CD14-positive monocyte (primary cell): ENCODE results near the gene SDCBP2. TPM values are rescaled to one million over a fixed set of nuclear protein-coding genes. Genes with fewer than 3 reads are reported as not detected.

Experiments
- DNase-seq, 3 donors: peaks; one replicate each; pipeline ENCODE4 v3.0.0-alpha.2; 2011 to 2022
- H2AFZ ChIP-seq: 2 replicates; pipeline ENCODE4 v1.6.0; 2012; ENCODE audit warnings: mild to moderate bottlenecking, low read depth, low read length, inconsistent platforms; ENCODE audit not compliant: insufficient read depth, poor library complexity, severe bottlenecking
- H3K27ac ChIP-seq, 2 donors: 1 replicate in 1 of 2; 2 replicates in 1 of 2; pipeline ENCODE4 v1.5.1; 2012 to 2013; ENCODE audit warnings: low read length in 2 of 2, control low read depth in 1 of 2, inconsistent platforms in 1 of 2, low read depth in 1 of 2, mild to moderate bottlenecking in 1 of 2
- H3K27me3 ChIP-seq, 2 donors: one replicate each; pipeline versions ENCODE4 v1.6.0 to v1.6.1; 2011 to 2013; ENCODE audit warnings: low read length in 2 of 2; ENCODE audit not compliant: control insufficient read depth in 2 of 2, insufficient read depth in 2 of 2
- H3K36me3 ChIP-seq, 2 donors: replicated peaks in 1 of 2; 1 replicate in 1 of 2; 2 replicates in 1 of 2; pipeline versions ENCODE4 v1.5.1 to v1.6.1; 2012 to 2013; ENCODE audit warnings: low read length in 2 of 2, control low read depth in 1 of 2, inconsistent platforms in 1 of 2, mild to moderate bottlenecking in 1 of 2; ENCODE audit not compliant: insufficient read depth in 2 of 2, control insufficient read depth in 1 of 2
- H3K4me1 ChIP-seq, 2 donors: 1 replicate in 1 of 2; 2 replicates in 1 of 2; pipeline versions ENCODE4 v1.5.1 to v1.6.1; 2012 to 2013; ENCODE audit warnings: low read length in 2 of 2, control low read depth in 1 of 2, inconsistent platforms in 1 of 2, mild to moderate bottlenecking in 1 of 2, moderate library complexity in 1 of 2; ENCODE audit not compliant: insufficient read depth in 2 of 2, control insufficient read depth in 1 of 2
- H3K4me2 ChIP-seq: replicated peaks from 2 replicates; pipeline ENCODE3; 2012; ENCODE audit warnings: low read length, moderate library complexity, mild to moderate bottlenecking; ENCODE audit not compliant: poor library complexity, severe bottlenecking; ENCODE audit errors: extremely low read depth
- H3K4me3 ChIP-seq, 3 experiments: fragments of 200-600 bp in 1 of 3; sonication (generic) in 1 of 3; replicated peaks in 1 of 3; 1 replicate in 2 of 3; 2 replicates in 1 of 3; pipeline ENCODE4 v1.5.1; 2011 to 2013; ENCODE audit warnings: low read length in 3 of 3, mild to moderate bottlenecking in 3 of 3, control low read depth in 2 of 3, low read depth in 2 of 3, inconsistent platforms in 1 of 3, moderate library complexity in 1 of 3
- H3K79me2 ChIP-seq: 2 replicates; pipeline ENCODE4 v1.6.0; 2012; ENCODE audit warnings: mild to moderate bottlenecking, control low read depth, inconsistent platforms, low read length, moderate library complexity; ENCODE audit not compliant: insufficient read depth
- H3K9ac ChIP-seq: 2 replicates; pipeline ENCODE4 v1.6.0; 2017; ENCODE audit warnings: low read length, mild to moderate bottlenecking; ENCODE audit not compliant: insufficient read depth, poor library complexity, severe bottlenecking
- H3K9me3 ChIP-seq, 2 donors: replicated peaks in 1 of 2; 1 replicate in 1 of 2; 2 replicates in 1 of 2; pipeline versions ENCODE4 v1.5.1 to v1.6.1; 2012 to 2013; ENCODE audit warnings: low read length in 2 of 2, control low read depth in 1 of 2; ENCODE audit not compliant: control insufficient read depth in 1 of 2, insufficient read depth in 1 of 2
- H4K20me1 ChIP-seq: 2 replicates; pipeline ENCODE4 v1.6.0; 2012; ENCODE audit warnings: mild to moderate bottlenecking, low read length, control low read depth, moderate library complexity; ENCODE audit not compliant: insufficient read depth
- H3K27ac Mint-ChIP-seq, 7 donors: one replicate each; pipeline ENCODE4 v1.8.0; 2020; ENCODE audit warnings: mild to moderate bottlenecking in 7 of 7, mixed read lengths in 7 of 7, moderate library complexity in 6 of 7, inconsistent platforms in 2 of 7
- H3K27me3 Mint-ChIP-seq, 3 donors: one replicate each; pipeline ENCODE4 v1.8.0; 2021 to 2022; ENCODE audit warnings: low read depth in 3 of 3, mild to moderate bottlenecking in 3 of 3, mixed read lengths in 3 of 3, moderate library complexity in 3 of 3, inconsistent platforms in 1 of 3
- H3K36me3 Mint-ChIP-seq, 2 donors: one replicate each; pipeline ENCODE4 v1.8.0; 2020; ENCODE audit warnings: mixed read lengths in 2 of 2, inconsistent platforms in 1 of 2, mild to moderate bottlenecking in 1 of 2
- H3K4me1 Mint-ChIP-seq: one replicate; pipeline ENCODE4 v1.8.0; 2020; ENCODE audit warnings: mild to moderate bottlenecking, mixed read lengths
- H3K4me3 Mint-ChIP-seq, 2 donors: one replicate each; pipeline ENCODE4 v1.8.0; 2020; ENCODE audit warnings: mild to moderate bottlenecking in 2 of 2, mixed read lengths in 2 of 2, moderate library complexity in 1 of 2
- H3K9me3 Mint-ChIP-seq, 7 donors: one replicate each; pipeline ENCODE4 v1.8.0; 2020 to 2022; ENCODE audit warnings: mixed read lengths in 7 of 7, mild to moderate bottlenecking in 6 of 7, moderate library complexity in 6 of 7, inconsistent platforms in 2 of 7
- CTCF ChIP-seq: fragments of 200-600 bp; IDR thresholded peaks from one replicate; pipeline ENCODE4 v1.8.0; 2022; ENCODE audit warnings: antibody characterized with exemption, mild to moderate bottlenecking
- WGBS: methylation state at CpG from one replicate; pipeline ENCODE4 v1.1.5; 2013; ENCODE audit warnings: missing lambda C conversion rate; ENCODE audit not compliant: insufficient coverage; 5-methylcytosine and 5-hydroxymethylcytosine counted together
- intact Hi-C, 2 donors: fragments of 100-400 bp; cut with micrococcal nuclease; formaldehyde crosslinking; loops; one replicate each; pipeline versions ENCODE4 v1.15.0 to v1.15.1; 2023
- polyA plus RNA-seq, 3 donors: library from polyadenylated mRNA; depleted of rRNA in 1 of 3; unstranded in 2 of 3; stranded (reverse) in 1 of 3; fragments of 300-500 nt in 2 of 3; fragments of >200 nt in 1 of 3; fragmentation: Illumina TruSeq in 2 of 3; gene quantifications; 1 replicate in 2 of 3; 2 replicates in 1 of 3; pipeline ENCODE4 v1.2.3, GENCODE V29; 2012 to 2021

The SDCBP2 gene
- polyA plus RNA-seq, 3 donors = 0.69 to 1.0 (median 0.71) TPM

- Mint-ChIP-seq H3K27ac (no peak overlapping the region), H3K4me3 (no peak overlapping the region)
These were observed 16.6 kb downstream of the SDCBP2 start for GRCh38 chr20:1312308-1312707.

GRCh38 chr20:1310506-1311190 lies 18.3 kb downstream of the SDCBP2 start:
- Mint-ChIP-seq H3K27me3 (peaks cover 0 to 6% (median 3%) of the 10 kb centered on the region in 3 donors), H3K4me1 (no peaks in the 10 kb centered on the region), H3K4me3 (no peak overlapping the region), H3K36me3 (no peaks in the 10 kb centered on the region), H3K9me3 (no peaks in the 10 kb centered on the region), H3K27ac (no peak overlapping the region)
- no peak overlapping the region for H3K9ac ChIP-seq
- peaks cover 6 to 7% of the 10 kb centered on the region in 2 donors for H3K4me1 ChIP-seq
- H3K36me3 ChIP-seq = no peaks in the 10 kb centered on the region
- no peaks in the 10 kb centered on the region for H3K27me3 ChIP-seq
- H3K9me3 ChIP-seq = no peaks in the 10 kb centered on the region
- WGBS = 88% methylated on average over 10 of the region's 12 CpGs
- no peak overlapping the region for H3K4me2 ChIP-seq
- no peak overlapping the region for H2AFZ ChIP-seq
- intact Hi-C loops = loop anchor here (1.0 to 5.0 kb wide), 3 partner anchors 127 to 192 kb away; no protein-coding TSS in a partner anchor
- no peak for TF ChIP-seq CTCF
- no peaks in the 10 kb centered on the region for H3K79me2 ChIP-seq
- H4K20me1 ChIP-seq = no peaks in the 10 kb centered on the region
- H3K4me3 ChIP-seq = no peak overlapping the region
- no peak for DNase-seq
- H3K27ac ChIP-seq = no peak overlapping the region

More at GRCh38 chr20:1312308-1312707, 16.6 kb downstream of the SDCBP2 start:
- no peak overlapping the region for H3K9ac ChIP-seq
- H3K79me2 ChIP-seq = no peaks in the 10 kb centered on the region
- no peaks in the 10 kb centered on the region for H3K36me3 ChIP-seq
- no peaks in the 10 kb centered on the region for H4K20me1 ChIP-seq
- no peaks in the 10 kb centered on the region for H3K4me1 Mint-ChIP-seq
- no peaks in the 10 kb centered on the region for H3K27me3 ChIP-seq
- H3K36me3 Mint-ChIP-seq = no peaks in the 10 kb centered on the region
- H3K27me3 Mint-ChIP-seq = peaks cover 0 to 6% (median 1%) of the 10 kb centered on the region in 3 donors
- H3K4me2 ChIP-seq = no peak overlapping the region
- H2AFZ ChIP-seq = no peak overlapping the region
- TF ChIP-seq CTCF = no peak
- H3K9me3 ChIP-seq = no peaks in the 10 kb centered on the region
- no peak overlapping the region for H3K27ac ChIP-seq
- H3K4me1 ChIP-seq = peaks cover 6 to 7% of the 10 kb centered on the region in 2 donors
- WGBS = 96% methylated on average over 15 of the region's 20 CpGs
- no peaks in the 10 kb centered on the region for H3K9me3 Mint-ChIP-seq
- intact Hi-C loops = loop anchor here (2.0 to 5.0 kb wide), 3 partner anchors 125 to 190 kb away; no protein-coding TSS in a partner anchor
- no peak for DNase-seq
- no peak overlapping the region for H3K4me3 ChIP-seq
